GM12878 (cell line): Measurements from ENCODE around the gene DIS3L. TPM values are rescaled to one million over a fixed set of nuclear protein-coding genes. Genes with fewer than 3 reads are reported as not detected.

Experiments
- ATAC-seq: fragments of 200-7000 bp; cut with Tn5 transposase; 3 replicates; pipeline ENCODE4 v1.9.1; 2020; ENCODE audit warnings: mild to moderate bottlenecking, moderate library complexity
- BruUV-seq: library from RNA; stranded (reverse); fragments of 400-500 nt; replicated peaks from 2 replicates; lab custom pipeline; 2021; lab: Mats Ljungman, UMichigan
- CTCF ChIA-PET: fragments of 300-600 bp; sonication (Branson Sonifier 250); formaldehyde crosslinking; extraction: SDS; loops from one replicate; lab custom pipeline; 2021; ENCODE audit warnings: inconsistent platforms; lab: Yijun Ruan, JAX
- POLR2A ChIA-PET: fragments of 350-600 bp; formaldehyde crosslinking; extraction: SDS; loops from one replicate; lab custom pipeline; 2021; ENCODE audit warnings: inconsistent platforms; lab: Charles Lee
- RAD21 ChIA-PET: fragments of 300-600 bp; sonication (Branson Sonifier 250); formaldehyde crosslinking; loops from one replicate; lab custom pipeline; 2023; ENCODE audit warnings: antibody characterized with exemption; ENCODE audit not compliant: unreplicated experiment; lab: Charles Lee
- SMC1A ChIA-PET: fragments of 300-600 bp; sonication (Branson Sonifier 250); formaldehyde crosslinking; loops from one replicate; lab custom pipeline; 2023; ENCODE audit not compliant: unreplicated experiment, uncharacterized antibody; lab: Charles Lee
- DNase-seq: peaks from one replicate; pipeline ENCODE4 v3.0.0-alpha.2; 2011; ENCODE audit warnings: low read depth, low spot score
- FAIRE-seq: peaks from 3 replicates; lab custom pipeline; 2011; peaks lifted over from hg19 to GRCh38; lab: Jason Lieb, UNC
- H2AFZ ChIP-seq: 2 replicates; pipeline ENCODE4 v1.6.0; 2011; ENCODE audit warnings: low read depth, low read length, control low read depth; ENCODE audit not compliant: control insufficient read depth
- H3K27ac ChIP-seq: 2 replicates; pipeline ENCODE4 v1.5.1; 2011; ENCODE audit warnings: control low read depth; ENCODE audit not compliant: control insufficient read depth, insufficient read depth
- H3K27me3 ChIP-seq, 2 experiments: replicated peaks in 1 of 2; 2 replicates each; pipeline versions ENCODE4 v1.6.0 to v1.6.1; 2011; ENCODE audit warnings: low read length in 1 of 2; ENCODE audit not compliant: control insufficient read depth in 2 of 2, insufficient read depth in 2 of 2
- H3K36me3 ChIP-seq, 2 experiments: 2 replicates each; pipeline ENCODE4 v1.5.1; 2011; ENCODE audit warnings: low read length in 1 of 2; ENCODE audit not compliant: control insufficient read depth in 2 of 2, insufficient read depth in 2 of 2
- H3K4me1 ChIP-seq: 2 replicates; pipeline ENCODE4 v1.6.1; 2011; ENCODE audit warnings: mild to moderate bottlenecking, low read length, moderate library complexity, mixed read lengths; ENCODE audit not compliant: control insufficient read depth, insufficient read depth
- H3K4me2 ChIP-seq: 2 replicates; pipeline ENCODE4 v1.6.0; 2011; ENCODE audit warnings: control low read depth; ENCODE audit not compliant: control insufficient read depth, insufficient read depth
- H3K4me3 ChIP-seq: fragments of 200-600 bp; sonication (generic); 2 replicates; pipeline ENCODE4 v1.5.1; 2016
- H3K79me2 ChIP-seq: 2 replicates; pipeline ENCODE4 v1.6.0; 2011; ENCODE audit warnings: low read length; ENCODE audit not compliant: control insufficient read depth, insufficient read depth
- H3K9ac ChIP-seq: 2 replicates; pipeline ENCODE4 v1.8.0; 2011; ENCODE audit warnings: low read length, control low read depth, mixed read lengths; ENCODE audit not compliant: control insufficient read depth, insufficient read depth
- H3K9me3 ChIP-seq: replicated peaks from 3 replicates; pipeline ENCODE4 v1.5.1; 2011; ENCODE audit warnings: mild to moderate bottlenecking, low read length; ENCODE audit not compliant: control insufficient read depth, insufficient read depth
- H4K20me1 ChIP-seq: 2 replicates; pipeline ENCODE4 v1.6.0; 2011; ENCODE audit not compliant: control insufficient read depth, insufficient read depth
- GABPA ChIP-seq: IDR thresholded peaks from 2 replicates; pipeline ENCODE4 v1.6.1; 2014; ENCODE audit warnings: antibody characterized with exemption, low read depth, mild to moderate bottlenecking, inconsistent platforms
- IRF4 ChIP-seq: IDR thresholded peaks from 2 replicates; pipeline ENCODE4 v1.6.1; 2011; ENCODE audit warnings: low read depth, low read length
- MEF2B ChIP-seq: fragments of 450-650 bp; IDR thresholded peaks from 2 replicates; pipeline ENCODE4 v1.6.1; 2018; ENCODE audit warnings: mild to moderate bottlenecking, moderate library complexity; ENCODE audit not compliant: partially characterized antibody, poor library complexity, severe bottlenecking
- SRF ChIP-seq, 2 experiments: IDR thresholded peaks; 2 replicates each; pipeline ENCODE4 v1.6.1; 2011; ENCODE audit warnings: low read depth in 2 of 2, low read length in 2 of 2, mild to moderate bottlenecking in 1 of 2, moderate library complexity in 1 of 2
- TAF1 ChIP-seq: IDR thresholded peaks from 2 replicates; pipeline ENCODE4 v1.6.1; 2011; ENCODE audit warnings: mild to moderate bottlenecking, low read depth, low read length, borderline replicate concordance
- TBL1XR1 ChIP-seq: IDR thresholded peaks from 2 replicates; pipeline ENCODE4 v1.6.1; 2012; ENCODE audit warnings: low read depth, low read length, improper control_type of control experiment
- ZBED1 ChIP-seq: IDR thresholded peaks from 2 replicates; pipeline ENCODE4 v1.6.1; 2016; ENCODE audit warnings: borderline replicate concordance
- ZNF24 ChIP-seq: fragments of 450-650 bp; IDR thresholded peaks from 2 replicates; pipeline ENCODE4 v1.6.1; 2017; ENCODE audit warnings: antibody characterized with exemption, mild to moderate bottlenecking
- WGBS: methylation state at CpG from one replicate; pipeline ENCODE4 v1.1.6; 2016; ENCODE audit warnings: low lambda C conversion rate; ENCODE audit not compliant: insufficient replicate concordance, insufficient coverage; ENCODE audit errors: missing lambda C conversion rate; 5-methylcytosine and 5-hydroxymethylcytosine counted together
- in situ Hi-C: fragments of 300-500 bp; cut with MboI; formaldehyde crosslinking; loops from 9 replicates; pipeline ENCODE4 v1.14.3; 2018; ENCODE audit warnings: mixed read lengths
- intact Hi-C: fragments of 100-400 bp; cut with micrococcal nuclease; formaldehyde crosslinking; loops from one replicate; pipeline ENCODE4 v1.14.2; 2022; ENCODE audit not compliant: unreplicated experiment
- polyA plus RNA-seq, 11 experiments: library from polyadenylated mRNA; depleted of rRNA in 4 of 11; unstranded in 6 of 11; stranded (reverse) in 5 of 11; fragments of >200 nt; fragmentation: Nextera tagmentation in 4 of 11; fragmentation: Illumina TruSeq in 1 of 11; extraction: Ambion mirVana in 4 of 11; extraction: Trizol in 1 of 11; gene quantifications; 1 replicate in 1 of 11; 2 replicates in 10 of 11; pipeline versions ENCODE4 v1.2.1 to v1.2.3, GENCODE V29; 2011 to 2016; ENCODE audit warnings: inconsistent platforms in 2 of 11, missing spikeins in 2 of 11, low read depth in 1 of 11
- total RNA-seq, 4 experiments: library from RNA; depleted of rRNA in 3 of 4; stranded (reverse); fragments of >200 nt in 3 of 4; fragmentation: Illumina TruSeq in 1 of 4; extraction: Trizol in 1 of 4; gene quantifications; 2 replicates each; pipeline versions ENCODE4 v1.2.1 to v1.2.3, GENCODE V29; 2013 to 2021
- TF ChIP-seq, protein P1 (sequence below): fragments of 450-650 bp; IDR thresholded peaks from 2 replicates; pipeline ENCODE4 v1.6.1; 2016; ENCODE audit warnings: mild to moderate bottlenecking, moderate library complexity, borderline replicate concordance

DIS3L gene
- total and polyA plus RNA-seq, 10 of the 15 experiments (the other 5 are each of a cell fraction or from before 2014, with no cell fraction given): 7.6 to 33.7 (median 25.5) TPM

GRCh38 chr15:66327736-66328135 is 34.4 kb downstream of the DIS3L start:
- no peaks in the 10 kb centered on the region for H3K4me1 ChIP-seq
- POLR2A ChIA-PET: no interaction called here
- no peak overlapping the region for H3K4me3 ChIP-seq
- BruUV-seq: no TSS peak
- RAD21 ChIA-PET: interaction anchor here (0.6 kb wide), 1 partner anchor 69 kb away, joined by 3 read pairs; no protein-coding TSS in a partner anchor
- 98% methylated on average over 4 of the region's 4 CpGs for WGBS
- SMC1A ChIA-PET: no interaction called here
- no peak overlapping the region for H3K9ac ChIP-seq
- intact Hi-C loops: no loop called here
- TF ChIP-seq GABPA (no peak), TAF1 (no peak), TBL1XR1 (no peak), IRF4 (no peak), ZNF24 (no peak), ZBED1 (no peak), SRF (IDR thresholded peaks at IDR 0.05; ENCODE audit: low read depth in 2 of 2, low read length in 2 of 2) (no peak), MEF2B (no peak)
- TF ChIP-seq, protein P1, sequence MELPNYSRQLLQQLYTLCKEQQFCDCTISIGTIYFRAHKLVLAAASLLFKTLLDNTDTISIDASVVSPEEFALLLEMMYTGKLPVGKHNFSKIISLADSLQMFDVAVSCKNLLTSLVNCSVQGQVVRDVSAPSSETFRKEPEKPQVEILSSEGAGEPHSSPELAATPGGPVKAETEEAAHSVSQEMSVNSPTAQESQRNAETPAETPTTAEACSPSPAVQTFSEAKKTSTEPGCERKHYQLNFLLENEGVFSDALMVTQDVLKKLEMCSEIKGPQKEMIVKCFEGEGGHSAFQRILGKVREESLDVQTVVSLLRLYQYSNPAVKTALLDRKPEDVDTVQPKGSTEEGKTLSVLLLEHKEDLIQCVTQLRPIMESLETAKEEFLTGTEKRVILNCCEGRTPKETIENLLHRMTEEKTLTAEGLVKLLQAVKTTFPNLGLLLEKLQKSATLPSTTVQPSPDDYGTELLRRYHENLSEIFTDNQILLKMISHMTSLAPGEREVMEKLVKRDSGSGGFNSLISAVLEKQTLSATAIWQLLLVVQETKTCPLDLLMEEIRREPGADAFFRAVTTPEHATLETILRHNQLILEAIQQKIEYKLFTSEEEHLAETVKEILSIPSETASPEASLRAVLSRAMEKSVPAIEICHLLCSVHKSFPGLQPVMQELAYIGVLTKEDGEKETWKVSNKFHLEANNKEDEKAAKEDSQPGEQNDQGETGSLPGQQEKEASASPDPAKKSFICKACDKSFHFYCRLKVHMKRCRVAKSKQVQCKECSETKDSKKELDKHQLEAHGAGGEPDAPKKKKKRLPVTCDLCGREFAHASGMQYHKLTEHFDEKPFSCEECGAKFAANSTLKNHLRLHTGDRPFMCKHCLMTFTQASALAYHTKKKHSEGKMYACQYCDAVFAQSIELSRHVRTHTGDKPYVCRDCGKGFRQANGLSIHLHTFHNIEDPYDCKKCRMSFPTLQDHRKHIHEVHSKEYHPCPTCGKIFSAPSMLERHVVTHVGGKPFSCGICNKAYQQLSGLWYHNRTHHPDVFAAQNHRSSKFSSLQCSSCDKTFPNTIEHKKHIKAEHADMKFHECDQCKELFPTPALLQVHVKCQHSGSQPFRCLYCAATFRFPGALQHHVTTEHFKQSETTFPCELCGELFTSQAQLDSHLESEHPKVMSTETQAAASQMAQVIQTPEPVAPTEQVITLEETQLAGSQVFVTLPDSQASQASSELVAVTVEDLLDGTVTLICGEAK: no peak
- TF ChIP-seq, all 136 proteins: peak for 0
- peaks cover 6 to 13% of the 10 kb centered on the region in 2 experiments for H3K36me3 ChIP-seq
- no peak overlapping the region for H2AFZ ChIP-seq
- no peaks in the 10 kb centered on the region for H4K20me1 ChIP-seq
- in situ Hi-C loops: no loop called here
- DNase-seq (no peak), FAIRE-seq (no peak), ATAC-seq (no peak)
- no peaks in the 10 kb centered on the region for H3K79me2 ChIP-seq
- H3K27ac ChIP-seq: no peak overlapping the region
- CTCF ChIA-PET: no interaction called here
- no peak overlapping the region for H3K4me2 ChIP-seq
- no peaks in the 10 kb centered on the region for H3K27me3 ChIP-seq
- no peaks in the 10 kb centered on the region for H3K9me3 ChIP-seq
